ENCODE data around the gene PLCB1. TPM values are rescaled to one million over a fixed set of nuclear protein-coding genes. Genes with fewer than 3 reads are reported as not detected.

PLCB1 gene
- polyA plus RNA-seq, 1 donor (not counting 4 experiments of a cell fraction or from before 2014, with no cell fraction given) = 0.37 TPM

DNA sequence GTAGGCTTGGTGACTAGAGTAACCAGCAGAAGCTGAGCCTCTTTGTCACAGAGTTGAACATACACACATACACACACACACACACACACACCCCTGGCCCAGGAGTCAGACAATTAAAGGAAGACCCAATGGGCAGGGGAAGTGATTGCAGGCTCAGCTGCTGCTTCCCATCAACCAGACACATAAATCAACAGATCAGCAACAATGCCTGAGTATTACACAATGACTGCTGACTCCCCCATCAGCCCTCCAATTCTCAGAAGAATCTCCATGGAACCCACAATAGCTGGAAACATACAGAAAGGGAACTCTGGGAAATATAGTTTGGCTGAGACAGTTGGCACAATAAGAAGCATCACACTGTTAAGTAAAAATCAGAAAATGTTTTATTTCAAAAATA lies 666.4 kb downstream of the PLCB1 start:
- no peaks in the 10 kb centered on the region for H4K20me1 ChIP-seq (ENCODE audit: control insufficient read depth, extremely low read depth, insufficient read depth, low read length)
- H3K9me3 ChIP-seq (ENCODE audit: control insufficient read depth, low read depth, low read length) = no peaks in the 10 kb centered on the region
- H3K9me1 ChIP-seq (ENCODE audit: control insufficient read depth, extremely low read depth, insufficient read depth, low read length) = no peaks in the 10 kb centered on the region
- DNase-seq (ENCODE audit: low read depth, low spot score) (no peak), FAIRE-seq (no peak)
- H3K36me3 ChIP-seq (ENCODE audit: control insufficient read depth in 2 of 2, extremely low read depth in 1 of 2, insufficient read depth in 2 of 2, low read length in 2 of 2) = no peaks in the 10 kb centered on the region
- H3K79me2 ChIP-seq (ENCODE audit: control insufficient read depth, insufficient read depth, low read length) = no peaks in the 10 kb centered on the region
- no peak overlapping the region for H3K4me2 ChIP-seq (ENCODE audit: control insufficient read depth, extremely low read depth, insufficient read depth, low read depth, low read length)
- dilution Hi-C loops (cut with MboI; ENCODE audit: extremely low pct_ligation_motif_present, low sequenced_read_pairs) = no loop called here
- H3K4me3 ChIP-seq (ENCODE audit: control insufficient read depth in 2 of 3, extremely low read depth in 1 of 3, insufficient read depth in 2 of 3, low read depth in 1 of 3, low read length in 3 of 3) = no peak overlapping the region
- TF ChIP-seq, protein P1, sequence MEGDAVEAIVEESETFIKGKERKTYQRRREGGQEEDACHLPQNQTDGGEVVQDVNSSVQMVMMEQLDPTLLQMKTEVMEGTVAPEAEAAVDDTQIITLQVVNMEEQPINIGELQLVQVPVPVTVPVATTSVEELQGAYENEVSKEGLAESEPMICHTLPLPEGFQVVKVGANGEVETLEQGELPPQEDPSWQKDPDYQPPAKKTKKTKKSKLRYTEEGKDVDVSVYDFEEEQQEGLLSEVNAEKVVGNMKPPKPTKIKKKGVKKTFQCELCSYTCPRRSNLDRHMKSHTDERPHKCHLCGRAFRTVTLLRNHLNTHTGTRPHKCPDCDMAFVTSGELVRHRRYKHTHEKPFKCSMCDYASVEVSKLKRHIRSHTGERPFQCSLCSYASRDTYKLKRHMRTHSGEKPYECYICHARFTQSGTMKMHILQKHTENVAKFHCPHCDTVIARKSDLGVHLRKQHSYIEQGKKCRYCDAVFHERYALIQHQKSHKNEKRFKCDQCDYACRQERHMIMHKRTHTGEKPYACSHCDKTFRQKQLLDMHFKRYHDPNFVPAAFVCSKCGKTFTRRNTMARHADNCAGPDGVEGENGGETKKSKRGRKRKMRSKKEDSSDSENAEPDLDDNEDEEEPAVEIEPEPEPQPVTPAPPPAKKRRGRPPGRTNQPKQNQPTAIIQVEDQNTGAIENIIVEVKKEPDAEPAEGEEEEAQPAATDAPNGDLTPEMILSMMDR (optimal IDR thresholded peaks at IDR 0.05 in 1 of 3, IDR thresholded peaks at IDR 0.05 in 1 of 3, conservative IDR thresholded peaks at IDR 0.05 in 1 of 3; ENCODE audit: extremely low read depth in 1 of 3, insufficient read depth in 2 of 3, low read length in 3 of 3) = no peak
- TF ChIP-seq EZH2 (IDR thresholded peaks at IDR 0.05; ENCODE audit: low read length) = no peak
- no peaks in the 10 kb centered on the region for H3K4me1 ChIP-seq (ENCODE audit: control insufficient read depth, extremely low read depth, insufficient read depth, low read length)
- no peak overlapping the region for H3K27ac ChIP-seq (ENCODE audit: control insufficient read depth, insufficient read depth, low read length)
- H3K27me3 ChIP-seq (ENCODE audit: control insufficient read depth, extremely low read depth, insufficient read depth, low read length) = no peaks in the 10 kb centered on the region
- H2AFZ ChIP-seq (ENCODE audit: control insufficient read depth, low read length) = no peak overlapping the region
- H3K9ac ChIP-seq (ENCODE audit: control insufficient read depth, extremely low read depth, insufficient read depth, low read length) = no peak overlapping the region

DNA sequence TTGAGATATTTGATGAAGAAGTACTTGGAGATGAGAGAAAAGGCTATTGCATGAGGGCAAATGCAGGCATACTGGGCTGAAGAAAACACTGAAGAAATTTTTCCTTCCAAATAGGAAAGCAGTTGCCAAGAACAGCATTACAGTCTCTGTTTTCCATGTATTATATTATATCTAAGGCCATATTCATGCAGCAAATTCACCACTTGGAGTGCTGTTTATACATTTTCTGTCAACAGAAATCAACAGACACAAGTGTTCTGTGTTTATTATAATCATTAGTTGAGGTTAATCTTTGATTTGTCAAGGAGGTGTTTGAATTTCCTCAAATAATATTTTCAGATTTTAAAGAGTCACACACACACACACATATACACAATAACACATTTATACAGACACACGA lies 668.0 kb downstream of the PLCB1 start:
- Histone ChIP-seq H3K79me2 (ENCODE audit: control insufficient read depth, insufficient read depth, low read length) (no peaks in the 10 kb centered on the region), H3K4me1 (ENCODE audit: control insufficient read depth, extremely low read depth, insufficient read depth, low read length) (no peaks in the 10 kb centered on the region), H3K4me2 (ENCODE audit: control insufficient read depth, extremely low read depth, insufficient read depth, low read depth, low read length) (no peak overlapping the region), H3K27ac (ENCODE audit: control insufficient read depth, insufficient read depth, low read length) (no peak overlapping the region), H3K9ac (ENCODE audit: control insufficient read depth, extremely low read depth, insufficient read depth, low read length) (no peak overlapping the region), H3K27me3 (ENCODE audit: control insufficient read depth, extremely low read depth, insufficient read depth, low read length) (no peaks in the 10 kb centered on the region), H3K9me3 (ENCODE audit: control insufficient read depth, low read depth, low read length) (no peaks in the 10 kb centered on the region), H2AFZ (ENCODE audit: control insufficient read depth, low read length) (no peak overlapping the region), H3K36me3 (ENCODE audit: control insufficient read depth in 2 of 2, extremely low read depth in 1 of 2, insufficient read depth in 2 of 2, low read length in 2 of 2) (no peaks in the 10 kb centered on the region), H4K20me1 (ENCODE audit: control insufficient read depth, extremely low read depth, insufficient read depth, low read length) (no peaks in the 10 kb centered on the region), H3K9me1 (ENCODE audit: control insufficient read depth, extremely low read depth, insufficient read depth, low read length) (no peaks in the 10 kb centered on the region), H3K4me3 (ENCODE audit: control insufficient read depth in 2 of 3, extremely low read depth in 1 of 3, insufficient read depth in 2 of 3, low read depth in 1 of 3, low read length in 3 of 3) (no peak overlapping the region)
- TF ChIP-seq, protein P1 (optimal IDR thresholded peaks at IDR 0.05 in 1 of 3, IDR thresholded peaks at IDR 0.05 in 1 of 3, conservative IDR thresholded peaks at IDR 0.05 in 1 of 3; ENCODE audit: extremely low read depth in 1 of 3, insufficient read depth in 2 of 3, low read length in 3 of 3) = no peak
- TF ChIP-seq EZH2 (IDR thresholded peaks at IDR 0.05; ENCODE audit: low read length) = no peak
- FAIRE-seq (no peak), DNase-seq (ENCODE audit: low read depth, low spot score) (no peak)
- dilution Hi-C loops (cut with MboI; ENCODE audit: extremely low pct_ligation_motif_present, low sequenced_read_pairs) = no loop called here

Data from keratinocyte (primary cell).